Endothelial cell of umbilical vein (primary cell): ENCODE data around the gene AP3S2. TPM values are rescaled to one million over a fixed set of nuclear protein-coding genes. Genes with fewer than 3 reads are reported as not detected.

Experiments
- BruUV-seq: library from RNA; stranded (reverse); fragments of 400-500 nt; replicated peaks from 2 replicates; lab custom pipeline; 2021; lab: Mats Ljungman, UMichigan
- CTCF ChIA-PET: fragments of 300-600, 350-600 bp; sonication (Branson Sonifier 250); formaldehyde crosslinking; loops from one replicate; lab custom pipeline; 2021; ENCODE audit warnings: antibody characterized with exemption, inconsistent platforms; lab: Charles Lee
- POLR2A ChIA-PET: fragments of 300-600, 350-600 bp; sonication (Branson Sonifier 250); formaldehyde crosslinking; loops from one replicate; lab custom pipeline; 2021; ENCODE audit warnings: antibody characterized with exemption, inconsistent platforms; lab: Charles Lee
- DNase-seq: peaks from one replicate; pipeline ENCODE4 v3.0.0-alpha.2; 2011; ENCODE audit warnings: low read depth, low spot score
- FAIRE-seq: peaks from 2 replicates; lab custom pipeline; 2011; peaks lifted over from hg19 to GRCh38; lab: Jason Lieb, UNC
- H2AFZ ChIP-seq: 2 replicates; pipeline ENCODE4 v1.6.0; 2012; ENCODE audit warnings: low read depth, low read length, control low read depth, inconsistent platforms
- H3K27ac ChIP-seq: 2 replicates; pipeline ENCODE4 v1.5.1; 2011; ENCODE audit warnings: low read depth, mild to moderate bottlenecking, control low read depth, low read length, moderate library complexity; ENCODE audit not compliant: insufficient read depth
- H3K27me3 ChIP-seq, 2 experiments: 2 replicates each; pipeline versions ENCODE4 v1.6.0 to v1.6.1; 2011; ENCODE audit warnings: low read length in 2 of 2, mixed read lengths in 1 of 2; ENCODE audit not compliant: control insufficient read depth in 2 of 2, insufficient read depth in 2 of 2
- H3K36me3 ChIP-seq, 2 experiments: 2 replicates in 1 of 2; 3 replicates in 1 of 2; pipeline ENCODE4 v1.5.1; 2011; ENCODE audit warnings: low read length in 2 of 2, mild to moderate bottlenecking in 1 of 2, moderate library complexity in 1 of 2; ENCODE audit not compliant: control insufficient read depth in 2 of 2, insufficient read depth in 2 of 2; ENCODE audit errors: extremely low read depth in 1 of 2
- H3K4me1 ChIP-seq: 3 replicates; pipeline ENCODE4 v1.5.1; 2011; ENCODE audit warnings: mild to moderate bottlenecking, low read length; ENCODE audit not compliant: control insufficient read depth, insufficient read depth; ENCODE audit errors: extremely low read depth
- H3K4me2 ChIP-seq: 2 replicates; pipeline ENCODE4 v1.6.1; 2011; ENCODE audit warnings: low read length, control low read depth, mixed read lengths; ENCODE audit not compliant: insufficient read depth
- H3K4me3 ChIP-seq, 3 experiments: fragments of 200-600 bp in 1 of 3; sonication (generic), shearing (Covaris generic) in 1 of 3; replicated peaks in 1 of 3; 2 replicates each; pipeline ENCODE4 v1.5.1; 2011 to 2016; ENCODE audit warnings: control low read depth in 3 of 3, low read length in 3 of 3, mild to moderate bottlenecking in 2 of 3, inconsistent platforms in 1 of 3, low read depth in 1 of 3, moderate library complexity in 1 of 3; ENCODE audit not compliant: insufficient read depth in 1 of 3
- H3K79me2 ChIP-seq: 2 replicates; pipeline ENCODE4 v1.6.0; 2012; ENCODE audit warnings: low read length, inconsistent platforms; ENCODE audit not compliant: control insufficient read depth, insufficient read depth
- H3K9ac ChIP-seq: replicated peaks from 2 replicates; pipeline ENCODE3; 2011; ENCODE audit warnings: low read length, control low read depth; ENCODE audit not compliant: insufficient read depth; ENCODE audit errors: extremely low read depth
- H3K9me1 ChIP-seq: replicated peaks from 3 replicates; pipeline ENCODE4 v1.6.0; 2011; ENCODE audit warnings: mild to moderate bottlenecking, low read length; ENCODE audit not compliant: control insufficient read depth, insufficient read depth; ENCODE audit errors: extremely low read depth
- H3K9me3 ChIP-seq: replicated peaks from 2 replicates; pipeline ENCODE4 v1.5.1; 2012; ENCODE audit warnings: low read length, inconsistent platforms; ENCODE audit not compliant: control insufficient read depth, insufficient read depth
- H4K20me1 ChIP-seq: replicated peaks from 2 replicates; pipeline ENCODE3; 2011; ENCODE audit warnings: mild to moderate bottlenecking, low read length; ENCODE audit not compliant: control insufficient read depth, insufficient read depth; ENCODE audit errors: extremely low read depth
- CTCF ChIP-seq, 2 donors: IDR thresholded peaks; 1 replicate in 1 of 2; 2 replicates in 1 of 2; pipeline ENCODE4 v1.5.1; 2011; ENCODE audit warnings: low read length in 2 of 2, mild to moderate bottlenecking in 2 of 2, moderate library complexity in 2 of 2, control low read depth in 1 of 2, inconsistent platforms in 1 of 2, low read depth in 1 of 2; ENCODE audit not compliant: insufficient read depth in 1 of 2; ENCODE audit errors: extremely low read depth in 1 of 2
- EZH2 ChIP-seq: IDR thresholded peaks from 2 replicates; pipeline ENCODE4 v1.6.1; 2012; ENCODE audit warnings: borderline replicate concordance, low read depth, mild to moderate bottlenecking, moderate library complexity, low read length, inconsistent platforms; ENCODE audit not compliant: severe bottlenecking
- FOS ChIP-seq: IDR thresholded peaks from 2 replicates; pipeline ENCODE4 v1.6.1; 2011; ENCODE audit warnings: mild to moderate bottlenecking, low read length, moderate library complexity, borderline replicate concordance; ENCODE audit not compliant: insufficient read depth
- GATA2 ChIP-seq: IDR thresholded peaks from 2 replicates; pipeline ENCODE4 v1.7.0; 2011; ENCODE audit warnings: low read depth, mild to moderate bottlenecking, moderate library complexity, mixed read lengths, low read length; ENCODE audit not compliant: insufficient read length, insufficient read depth
- JUN ChIP-seq: IDR thresholded peaks from 2 replicates; pipeline ENCODE4 v1.6.1; 2011; ENCODE audit warnings: borderline replicate concordance, low read depth; ENCODE audit not compliant: insufficient read length, insufficient read depth
- MAX ChIP-seq: IDR thresholded peaks from 2 replicates; pipeline ENCODE4 v1.6.1; 2011; ENCODE audit not compliant: insufficient read depth, insufficient read length
- MYC ChIP-seq: IDR thresholded peaks from one replicate; pipeline ENCODE4 v1.6.1; 2011; ENCODE audit warnings: mild to moderate bottlenecking, low read depth, low read length
- POLR2A ChIP-seq: IDR thresholded peaks from 2 replicates; pipeline ENCODE4 v1.6.1; 2012; ENCODE audit warnings: low read depth, mild to moderate bottlenecking, control low read depth, low read length
- POLR2AphosphoS5 ChIP-seq: IDR thresholded peaks from 2 replicates; pipeline ENCODE4 v1.6.1; 2012; ENCODE audit warnings: low read depth, mild to moderate bottlenecking, control low read depth, low read length, moderate library complexity; ENCODE audit not compliant: insufficient read depth
- dilution Hi-C: fragments of 300-500 bp; cut with MboI; formaldehyde crosslinking; loops from one replicate; pipeline ENCODE4 v1.15.0; 2019; ENCODE audit warnings: low sequenced_read_pairs; ENCODE audit not compliant: extremely low pct_ligation_motif_present
- intact Hi-C: fragments of 100-400 bp; cut with micrococcal nuclease; formaldehyde crosslinking; loops from one replicate; pipeline ENCODE4 v1.10.0; 2022
- polyA plus RNA-seq, 4 experiments: library from polyadenylated mRNA; depleted of rRNA in 3 of 4; stranded (reverse) in 3 of 4; unstranded in 1 of 4; fragments of >200 nt; gene quantifications; 2 replicates each; pipeline versions ENCODE4 v1.2.1 to v1.2.3, GENCODE V29; 2011 to 2012; ENCODE audit warnings: missing spikeins in 1 of 4
- total RNA-seq: library from RNA; stranded (reverse); gene quantifications from 2 replicates; pipeline ENCODE4 v1.2.3, GENCODE V29; 2021

The AP3S2 gene
- total and polyA plus RNA-seq, 2 donors (not counting 3 experiments of a cell fraction or from before 2014, with no cell fraction given), result 14.6 to 31.1 TPM

GRCh38 chr15:89932880-89933279 is 39.1 kb upstream of the AP3S2 start:
- Histone ChIP-seq H3K27ac (no peak overlapping the region), H3K36me3 (no peaks in the 10 kb centered on the region), H4K20me1 (no peaks in the 10 kb centered on the region), H2AFZ (no peak overlapping the region), H3K9ac (no peak overlapping the region), H3K4me1 (no peaks in the 10 kb centered on the region), H3K4me3 (no peak overlapping the region), H3K9me1 (no peaks in the 10 kb centered on the region), H3K27me3 (peaks cover 3 to 4% of the 10 kb centered on the region in 2 experiments), H3K79me2 (no peaks in the 10 kb centered on the region), H3K9me3 (no peaks in the 10 kb centered on the region), H3K4me2 (no peak overlapping the region)
- TF ChIP-seq CTCF (IDR thresholded peaks at IDR 0.05; ENCODE audit: extremely low read depth in 1 of 2, insufficient read depth in 1 of 2, low read depth in 1 of 2, low read length in 2 of 2) (no peak), POLR2AphosphoS5 (no peak), MYC (no peak), FOS (no peak), POLR2A (no peak), EZH2 (no peak)
- POLR2A ChIA-PET, result no interaction called here
- BruUV-seq, result no TSS peak
- FAIRE-seq (no peak), DNase-seq (no peak)
- CTCF ChIA-PET, result interaction anchor here (1.1 to 1.2 kb wide), 2 partner anchors 63 to 172 kb away, joined by 3 read pairs; no protein-coding TSS in a partner anchor
- intact Hi-C loops, result no loop called here
- dilution Hi-C loops, result no loop called here

GRCh38 chr15:89928421-89928820 is 34.6 kb upstream of the AP3S2 start:
- no peaks in the 10 kb centered on the region for H3K9me3 ChIP-seq
- H3K4me3 ChIP-seq, result no peak overlapping the region
- no TSS peak for BruUV-seq
- H3K4me1 ChIP-seq, result no peaks in the 10 kb centered on the region
- no peaks in the 10 kb centered on the region for H4K20me1 ChIP-seq
- no peak overlapping the region for H3K27ac ChIP-seq
- no peaks in the 10 kb centered on the region for H3K36me3 ChIP-seq
- H3K27me3 ChIP-seq, result peaks cover 3 to 4% of the 10 kb centered on the region in 2 experiments
- intact Hi-C loops, result no loop called here
- H3K9ac ChIP-seq, result no peak overlapping the region
- POLR2A ChIA-PET, result no interaction called here
- CTCF ChIA-PET, result no interaction called here
- no peak overlapping the region for H2AFZ ChIP-seq
- no peaks in the 10 kb centered on the region for H3K9me1 ChIP-seq
- no peaks in the 10 kb centered on the region for H3K79me2 ChIP-seq
- DNase-seq (no peak), FAIRE-seq (no peak)
- dilution Hi-C loops, result no loop called here
- no peak overlapping the region for H3K4me2 ChIP-seq
- TF ChIP-seq FOS (no peak), CTCF (IDR thresholded peaks at IDR 0.05; ENCODE audit: extremely low read depth in 1 of 2, insufficient read depth in 1 of 2, low read depth in 1 of 2, low read length in 2 of 2) (no peak), MYC (no peak), MAX (no peak), GATA2 (no peak), POLR2AphosphoS5 (no peak), POLR2A (no peak), JUN (no peak), EZH2 (no peak)
